GM19025 (cell line): ENCODE measurements around the gene SMARCC2.
"Not testable (repeated sequence)": the region's sequence is repeated elsewhere in the genome, so short reads cannot be mapped to it uniquely, and the experiment has no call there.

Experiments
- ATAC-seq: cut with Tn5 transposase; IDR thresholded peaks from one replicate; pipeline ENCODE4 v1.9.1; 2021; ENCODE audit warnings: mild to moderate bottlenecking, low read depth, moderate library complexity; ENCODE audit not compliant: unreplicated experiment

SMARCC2 gene

DNA sequence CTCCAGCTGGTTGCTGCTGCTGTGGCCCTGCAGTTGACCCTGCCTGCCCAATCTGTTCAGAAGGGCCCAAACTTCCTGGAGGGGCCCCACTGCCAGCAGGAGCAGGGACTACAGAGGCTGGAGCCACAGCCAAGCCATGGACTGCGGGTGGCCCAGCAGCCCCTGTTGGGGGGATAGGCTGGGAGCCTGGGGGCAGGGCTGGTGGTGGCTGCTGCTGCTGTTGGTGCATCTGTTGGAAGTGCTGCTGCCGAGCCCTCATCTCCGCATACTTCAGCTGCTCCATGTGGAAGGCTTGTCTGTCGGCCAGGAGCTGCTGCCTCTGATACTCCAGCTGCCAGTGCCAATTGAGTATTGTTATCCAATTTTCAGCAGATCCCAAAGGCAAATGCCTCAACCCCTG is 23.9 kb downstream of the SMARCC2 start:
- ATAC-seq = no peak

DNA sequence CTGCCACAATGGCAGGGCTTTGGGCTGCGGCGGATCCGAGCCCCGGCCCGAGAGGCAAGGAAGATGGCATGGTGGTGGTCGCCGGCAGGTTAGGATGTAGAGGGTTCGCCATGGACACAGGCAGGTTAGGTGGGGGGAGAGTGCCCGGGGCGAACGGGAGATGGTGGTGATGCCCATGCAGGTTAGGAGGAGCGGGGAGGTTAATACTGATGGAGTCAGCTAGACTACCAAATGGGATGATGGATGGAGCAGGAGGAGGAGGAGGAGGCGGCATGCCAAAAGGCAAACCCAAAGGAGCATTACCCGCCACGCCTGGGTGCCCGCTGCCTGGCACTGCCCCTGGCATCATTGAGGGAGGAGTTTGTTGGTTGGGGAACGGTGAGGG is 24.9 kb downstream of the SMARCC2 start:
- no peak for ATAC-seq

DNA sequence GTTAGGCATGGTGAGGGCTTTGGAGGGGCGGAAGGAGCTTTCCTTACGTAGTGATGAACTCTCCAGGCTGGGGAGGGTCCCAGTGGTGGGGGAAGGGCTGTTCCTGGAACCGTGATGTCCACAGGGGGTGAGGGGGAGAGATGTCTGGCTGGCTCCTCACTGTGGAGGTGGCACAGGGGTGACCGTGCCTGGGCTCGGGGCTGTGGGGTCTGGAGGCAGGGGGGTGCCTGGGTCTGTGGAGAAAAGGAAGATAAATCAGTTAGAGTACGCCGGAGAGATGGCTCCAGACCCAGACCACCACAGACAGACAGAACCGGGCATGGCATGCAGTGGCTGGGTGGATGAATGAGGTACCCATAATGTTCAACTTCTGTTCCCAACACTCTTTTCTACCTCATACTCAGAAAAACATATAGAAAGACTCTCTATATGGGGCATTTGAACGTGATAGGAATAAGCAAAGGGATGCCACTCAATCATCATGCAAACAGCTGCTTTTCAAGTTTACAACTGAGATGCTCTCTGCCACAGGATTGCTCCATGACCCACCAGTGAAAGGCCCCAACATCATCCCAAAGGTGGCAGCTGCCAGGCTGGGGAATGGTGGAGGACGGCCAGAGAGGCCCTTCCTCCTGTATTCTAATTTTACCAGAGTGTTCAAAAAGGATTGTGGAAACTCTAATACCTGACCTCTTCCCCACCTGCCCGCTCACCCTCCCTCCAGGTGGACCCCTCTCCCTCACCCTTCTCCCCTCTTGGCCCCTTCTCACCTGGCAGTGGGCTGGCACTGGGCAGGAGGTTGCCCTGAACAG is 25.5 kb downstream of the SMARCC2 start:
- ATAC-seq = no peak

DNA sequence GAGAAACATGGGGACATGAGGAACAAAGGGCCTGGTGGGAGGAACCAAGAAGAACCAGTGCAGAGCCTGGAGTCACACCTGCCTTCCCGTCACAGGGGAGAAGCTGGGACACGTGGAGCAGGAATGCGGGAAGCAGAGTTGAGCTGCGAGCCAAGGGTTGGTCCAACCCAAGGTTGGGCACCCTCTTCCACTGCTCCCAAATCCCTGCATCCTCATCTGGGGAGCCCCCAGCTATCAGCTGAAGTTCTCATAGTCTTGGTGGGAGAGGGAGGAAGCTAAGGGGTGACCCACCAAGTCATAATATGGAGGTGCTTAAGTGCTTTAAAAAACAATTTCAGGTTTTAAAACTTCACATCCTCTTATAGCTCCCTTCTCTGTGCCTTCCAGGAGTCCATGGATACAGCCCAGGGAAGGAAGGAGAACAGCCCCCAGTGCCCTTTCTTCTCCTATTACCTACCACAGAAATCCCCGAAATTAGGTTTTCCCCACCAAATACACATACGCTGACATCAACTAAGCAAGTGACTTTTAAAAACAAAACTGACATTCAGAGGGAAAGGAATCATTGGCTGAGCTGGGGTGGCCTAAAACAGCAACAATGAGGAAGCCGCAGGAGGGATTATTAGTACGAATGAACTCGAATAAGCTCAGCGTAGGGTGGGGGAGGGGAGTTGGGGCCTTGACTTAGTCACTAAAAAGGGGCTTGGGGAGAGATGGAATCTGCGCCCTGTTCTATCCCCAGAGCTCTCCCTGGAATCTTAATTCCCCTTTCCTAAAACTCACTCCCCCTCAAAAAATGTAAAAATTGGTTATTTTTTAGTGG is 26.6 kb downstream of the SMARCC2 start:
- ATAC-seq = no peak

DNA sequence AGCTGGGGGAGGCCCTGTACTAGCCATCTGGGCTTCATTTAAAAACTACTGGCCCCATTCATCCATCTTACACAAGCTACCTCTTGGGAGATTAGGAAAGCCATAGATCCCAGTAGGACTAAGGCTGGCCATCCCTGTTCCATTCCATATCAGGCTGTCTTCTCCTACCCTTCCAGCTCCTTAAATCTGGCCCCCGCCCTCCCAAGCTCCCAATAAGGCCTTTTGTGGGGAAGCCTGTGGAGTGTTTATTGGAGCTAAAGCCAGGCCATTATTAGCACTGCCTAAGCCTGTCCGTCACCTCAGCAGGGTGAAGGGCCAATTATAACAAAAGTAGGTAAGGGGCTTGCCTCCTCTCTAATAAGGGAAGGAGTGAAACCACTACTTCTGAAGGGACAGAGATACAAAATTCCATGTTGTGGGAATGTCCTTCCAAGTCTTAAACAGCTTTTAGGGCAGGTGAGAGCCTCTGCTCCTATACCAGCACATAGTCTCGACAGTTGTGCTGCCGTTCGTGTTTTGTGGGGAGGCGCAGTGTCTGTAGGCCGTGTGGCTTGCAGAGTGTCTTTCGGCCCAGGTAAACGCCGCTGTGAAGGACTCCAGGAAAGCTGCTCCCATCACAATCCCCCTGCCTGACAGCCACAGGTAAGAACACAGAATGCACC is 27.5 kb downstream of the SMARCC2 start:
- ATAC-seq = no peak

DNA sequence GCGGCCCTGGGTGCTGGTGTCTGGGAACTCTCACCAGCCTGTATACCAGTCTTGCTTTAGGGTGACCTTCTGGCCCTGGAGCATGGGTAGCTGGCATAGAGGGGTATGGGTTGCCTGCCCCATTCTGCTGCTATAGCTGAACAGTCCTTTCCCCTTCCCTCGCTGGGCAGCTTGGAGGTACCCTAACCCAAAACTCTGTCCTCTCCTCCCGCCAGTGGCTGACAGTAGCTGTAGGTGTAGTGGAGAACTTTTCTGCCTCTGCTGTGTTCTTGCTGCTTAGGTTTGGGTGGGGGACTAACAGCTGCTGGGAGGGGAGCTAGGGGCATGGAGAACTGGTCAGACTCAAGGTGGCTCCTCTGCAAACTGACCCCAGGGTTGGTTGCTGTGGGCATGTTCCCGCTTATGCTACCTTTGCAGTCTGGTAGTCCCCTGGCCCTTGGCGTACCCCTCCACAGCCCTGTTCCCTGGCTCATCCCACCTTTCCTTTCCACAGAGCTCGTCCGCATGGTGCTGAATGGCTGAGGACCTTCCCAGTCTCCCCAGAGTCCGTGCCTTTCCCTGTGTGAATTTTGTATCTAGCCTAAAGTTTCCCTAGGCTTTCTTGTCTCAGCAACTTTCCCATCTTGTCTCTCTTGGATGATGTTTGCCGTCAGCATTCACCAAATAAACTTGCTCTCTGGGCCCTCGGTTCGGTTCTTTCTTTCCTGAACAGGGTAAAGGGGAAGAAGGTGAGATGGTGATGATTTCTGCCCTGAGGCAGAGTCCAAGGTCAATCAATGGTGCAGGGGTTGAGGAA is 28.2 kb downstream of the SMARCC2 start:
- ATAC-seq = no peak

DNA sequence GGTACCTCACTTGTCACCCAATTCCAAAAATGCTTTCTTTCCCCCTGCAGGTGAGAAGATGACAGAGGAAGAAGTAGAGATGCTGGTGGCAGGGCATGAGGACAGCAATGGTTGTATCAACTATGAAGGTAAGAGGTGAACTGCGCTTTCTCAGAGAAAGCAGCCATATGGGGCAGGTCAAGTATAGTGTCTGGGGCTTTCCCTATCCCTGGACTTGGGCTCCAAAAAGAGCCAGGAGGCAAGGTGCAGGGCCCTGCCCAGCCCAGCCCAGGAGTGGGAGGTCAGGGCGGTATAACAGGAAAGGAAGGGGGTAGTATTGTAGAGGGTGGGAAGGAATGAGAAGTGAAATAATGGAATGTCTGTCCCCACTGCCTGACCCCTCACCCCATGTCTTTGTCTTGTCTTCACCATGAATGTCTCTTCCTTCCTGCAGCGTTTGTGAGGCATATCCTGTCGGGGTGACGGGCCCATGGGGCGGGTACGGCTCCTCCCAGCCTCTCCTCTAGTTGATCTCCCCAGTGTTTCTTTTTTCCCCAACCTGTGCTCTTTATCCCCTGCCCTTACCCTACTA is 29.0 kb downstream of the SMARCC2 start:
- ATAC-seq = no peak

DNA sequence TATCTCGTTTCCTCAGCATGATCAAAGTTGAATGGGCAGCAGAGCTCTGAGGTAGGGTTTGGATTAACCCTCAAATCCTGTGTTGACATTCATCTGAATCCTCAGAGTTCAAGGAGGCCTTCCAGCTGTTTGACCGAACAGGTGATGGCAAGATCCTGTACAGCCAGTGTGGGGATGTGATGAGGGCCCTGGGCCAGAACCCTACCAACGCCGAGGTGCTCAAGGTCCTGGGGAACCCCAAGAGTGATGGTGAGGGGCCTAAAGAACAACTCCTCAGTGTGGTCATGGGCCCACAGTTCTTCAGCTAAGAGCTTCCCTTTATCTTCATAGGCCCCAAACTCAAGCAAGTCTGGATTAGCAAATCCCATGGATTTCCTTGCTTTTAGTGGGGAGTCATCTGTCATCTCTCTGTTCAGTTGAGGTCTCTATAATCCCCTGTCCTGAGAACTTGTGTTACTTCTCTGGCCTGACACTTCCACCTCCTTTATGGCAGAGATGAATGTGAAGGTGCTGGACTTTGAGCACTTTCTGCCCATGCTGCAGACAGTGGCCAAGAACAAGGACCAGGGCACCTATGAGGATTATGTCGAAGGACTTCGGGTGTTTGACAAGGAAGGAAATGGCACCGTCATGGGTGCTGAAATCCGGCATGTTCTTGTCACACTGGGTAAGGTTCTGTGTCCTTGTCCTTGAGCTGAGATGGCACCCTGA is 29.6 kb downstream of the SMARCC2 start:
- no peak for ATAC-seq

DNA sequence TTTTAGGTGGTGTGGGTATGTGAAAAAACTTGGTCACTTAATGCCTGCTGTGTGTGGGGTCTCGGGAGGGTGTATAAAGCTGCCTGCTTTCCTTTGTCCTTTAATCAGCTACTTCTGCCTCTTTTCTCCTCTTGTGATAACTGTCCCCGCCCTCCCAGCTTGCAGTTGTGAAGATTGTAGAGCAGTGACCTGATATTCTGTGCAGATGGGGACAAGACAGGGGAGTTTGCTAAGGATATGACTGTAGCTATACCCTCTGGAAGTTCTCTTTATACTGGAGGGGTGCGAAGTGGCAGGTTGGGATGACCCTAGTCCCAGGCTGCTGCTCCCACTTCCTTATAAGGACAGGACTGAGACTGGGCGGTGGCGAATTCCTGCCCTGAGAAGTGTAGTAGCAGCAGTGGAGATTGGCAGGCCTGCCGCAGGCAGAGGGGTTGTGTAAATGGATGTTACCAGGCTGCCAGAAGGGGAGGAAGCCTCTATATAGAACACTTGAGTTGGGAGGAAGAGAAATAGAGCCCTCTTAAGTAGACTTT is 30.3 kb downstream of the SMARCC2 start:
- ATAC-seq = no peak

DNA sequence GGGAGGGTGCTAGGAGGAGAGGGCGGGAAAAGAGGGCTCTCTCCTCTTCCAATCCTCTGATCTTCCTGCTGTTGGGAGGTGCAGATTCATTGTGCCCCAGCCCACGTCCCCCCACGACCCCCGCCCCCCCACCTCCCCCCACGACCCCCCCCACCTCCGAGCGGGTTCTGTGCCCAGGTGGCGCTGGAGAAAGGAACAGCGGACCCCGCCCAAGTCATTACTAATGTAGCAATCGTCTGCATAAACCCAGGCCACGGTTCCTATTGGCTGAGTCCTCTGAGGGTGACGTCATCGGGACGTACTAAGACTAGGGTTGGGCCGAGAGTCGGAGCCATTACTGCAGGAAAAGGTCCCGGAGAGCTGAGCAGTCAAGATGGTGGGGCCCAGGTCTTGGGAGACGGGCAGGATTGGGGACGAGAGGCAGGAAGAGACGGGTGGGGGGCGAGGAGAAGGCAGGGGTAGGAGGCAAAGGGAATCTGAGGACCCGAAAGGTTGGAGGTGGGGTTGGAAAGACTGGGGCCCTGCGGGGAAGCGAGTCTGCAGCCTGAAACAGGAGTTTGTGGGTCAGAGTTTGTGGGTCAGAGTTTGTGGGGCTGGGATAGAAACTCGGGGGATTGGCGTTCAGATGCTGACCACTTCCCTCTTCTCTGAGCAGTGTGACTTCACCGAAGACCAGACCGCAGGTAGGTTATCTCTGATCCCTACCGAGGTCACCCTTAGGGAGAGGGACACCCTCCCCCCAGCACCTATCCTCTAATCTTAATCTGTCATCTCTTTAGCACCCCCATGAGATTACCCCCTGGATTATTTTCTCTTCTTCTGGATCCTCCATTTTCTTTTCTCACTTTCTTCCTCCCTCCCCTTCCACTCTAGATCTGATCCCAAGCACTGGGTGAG is 31.0 kb downstream of the SMARCC2 start, which contains the start of gene MYL6:
Gene MYL6 (plus strand): TSS at position 331 of the 897 bp plus-strand sequence. CDS start 43 bp downstream, at position 374.
- peak; percentile 82 for ATAC-seq

DNA sequence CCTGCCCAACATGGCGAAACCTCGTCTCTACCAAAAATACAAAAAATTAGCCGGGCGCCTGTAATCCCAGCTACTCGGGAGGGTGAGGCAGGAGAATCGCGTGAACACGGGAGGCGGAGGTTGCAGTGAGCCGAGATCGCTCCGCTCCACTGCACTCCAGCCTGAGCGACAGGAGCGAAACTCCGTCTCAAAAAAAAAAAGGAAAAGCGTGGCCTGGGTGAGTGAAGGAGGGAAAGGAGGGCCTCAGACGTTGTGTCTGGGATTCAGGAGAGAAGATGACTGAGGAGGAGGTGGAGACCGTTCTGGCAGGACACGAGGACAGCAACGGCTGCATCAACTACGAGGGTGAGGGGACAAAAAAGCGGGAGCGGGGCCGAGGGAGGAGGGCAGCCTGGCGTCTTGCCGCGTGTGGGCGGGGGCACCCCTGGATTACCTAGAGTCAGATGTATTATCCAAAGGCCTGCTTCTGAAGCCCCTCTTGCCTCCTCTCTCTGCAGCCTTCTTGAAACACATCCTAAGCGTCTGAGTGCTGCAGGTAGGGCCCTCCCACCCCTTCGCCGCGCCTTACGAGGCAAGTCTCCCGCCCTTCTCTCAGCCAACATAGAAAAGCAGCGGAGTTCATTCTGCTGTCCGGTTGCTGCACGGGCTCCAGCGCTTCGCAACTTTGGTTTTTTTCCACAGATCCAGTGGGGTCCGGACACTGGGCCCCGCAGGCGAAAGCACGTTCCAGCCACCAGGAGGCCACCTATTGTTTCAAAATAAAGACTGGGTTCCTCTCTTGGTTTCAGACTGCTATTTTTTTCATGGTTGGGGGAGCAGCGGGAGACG is 31.9 kb downstream of the SMARCC2 start:
- ATAC-seq = peak; percentile 25

DNA sequence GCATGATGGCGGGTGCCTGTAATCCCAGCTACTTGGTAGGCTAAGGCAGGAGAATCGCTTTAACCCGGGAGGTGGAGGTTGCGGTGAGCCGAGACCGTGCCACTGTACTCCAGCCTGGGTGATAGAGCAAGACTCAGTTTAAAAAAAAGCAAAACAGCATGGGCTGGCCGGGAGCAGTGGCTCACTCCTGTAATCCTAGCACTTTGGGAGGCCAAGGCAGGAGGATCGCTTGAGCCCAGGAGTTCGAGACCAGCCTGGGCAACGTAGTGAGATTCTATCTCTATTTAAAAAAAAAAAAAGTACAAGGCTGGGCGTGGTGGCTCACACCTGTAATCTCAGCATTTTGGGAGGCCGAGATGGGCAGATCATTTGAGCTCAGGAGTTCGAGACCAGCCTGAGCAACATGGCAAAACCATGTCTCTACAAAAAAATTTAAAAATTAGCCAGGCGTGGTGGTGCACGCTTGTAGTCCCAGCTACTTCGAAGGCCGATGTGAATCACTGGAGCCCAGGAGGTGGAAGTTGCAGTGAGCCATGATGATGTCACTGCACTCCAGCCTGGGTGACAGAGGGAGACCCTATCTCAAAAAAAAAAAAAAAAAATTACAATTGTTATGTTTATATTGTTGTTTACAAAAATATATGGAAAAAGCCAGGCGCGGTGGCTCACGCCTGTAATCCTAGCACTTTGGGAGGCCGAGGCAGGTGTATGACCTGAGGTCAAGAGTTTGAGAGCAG is 32.7 kb downstream of the SMARCC2 start:
- ATAC-seq = not testable (repeated sequence)

DNA sequence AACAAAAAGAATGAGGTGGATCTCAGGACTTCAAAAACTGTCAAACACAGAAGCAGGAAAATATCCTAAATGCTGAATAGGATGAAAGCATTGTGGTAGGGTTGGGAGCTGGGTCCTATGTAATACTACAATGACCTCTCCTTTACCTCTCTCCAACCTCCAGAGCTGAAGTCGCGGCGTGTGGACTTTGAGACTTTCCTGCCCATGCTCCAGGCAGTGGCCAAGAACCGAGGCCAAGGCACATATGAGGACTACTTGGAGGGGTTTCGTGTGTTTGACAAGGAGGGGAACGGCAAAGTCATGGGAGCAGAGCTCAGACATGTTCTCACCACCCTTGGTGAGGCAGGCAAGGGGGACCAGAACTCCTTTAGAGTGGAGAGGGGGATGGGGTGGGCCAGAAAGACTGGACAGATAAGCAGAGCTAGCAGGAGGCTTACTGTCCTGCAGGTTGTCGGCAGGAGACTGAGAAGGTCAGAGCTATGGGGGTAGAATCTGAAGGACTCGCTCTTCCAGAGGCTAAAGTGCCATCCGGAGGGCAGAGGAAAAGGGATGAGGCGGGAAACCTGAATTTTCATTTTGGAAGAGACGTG is 33.9 kb downstream of the SMARCC2 start:
- no peak for ATAC-seq

DNA sequence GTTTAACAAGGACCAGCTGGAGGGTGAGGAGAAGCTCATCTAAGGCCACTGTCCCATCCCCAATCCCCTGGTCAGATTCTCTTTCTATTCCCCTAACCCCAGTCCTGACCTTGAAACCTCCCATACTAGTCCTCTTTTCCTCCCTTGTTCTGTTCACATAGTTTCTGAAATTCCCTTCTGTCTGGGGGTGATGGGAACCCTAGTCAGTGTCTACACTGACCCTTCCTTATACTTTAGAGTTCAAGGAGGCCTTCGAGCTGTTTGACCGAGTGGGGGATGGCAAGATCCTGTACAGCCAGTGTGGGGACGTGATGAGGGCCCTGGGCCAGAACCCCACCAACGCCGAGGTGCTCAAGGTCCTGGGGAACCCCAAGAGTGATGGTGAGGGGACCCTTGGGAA is 34.5 kb downstream of the SMARCC2 start:
- no peak for ATAC-seq

DNA sequence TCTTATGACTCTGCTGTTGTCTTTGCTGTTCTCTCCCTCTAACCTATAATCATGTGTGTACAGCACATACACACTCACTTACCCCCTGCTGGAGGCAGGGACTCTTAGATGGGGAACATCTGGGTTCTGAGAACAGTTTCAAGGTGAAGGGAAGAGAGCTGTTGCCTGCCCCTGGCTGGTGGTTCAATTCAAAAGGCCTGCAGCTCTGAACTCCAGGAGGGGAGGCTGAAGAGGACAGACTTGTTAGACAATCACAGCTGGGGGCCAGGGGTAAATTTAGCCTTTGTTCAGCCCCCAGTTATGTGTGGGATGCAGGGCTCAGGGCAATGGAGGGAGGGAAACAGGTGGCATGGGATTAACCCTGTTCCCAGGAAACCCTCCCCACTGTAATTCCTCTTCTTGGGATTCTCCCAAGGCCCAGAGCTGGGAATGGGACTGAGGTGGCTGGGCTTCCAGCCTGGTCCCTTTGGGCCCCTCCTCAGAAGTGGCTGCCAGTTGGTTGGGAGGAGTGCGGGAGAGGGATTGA is 35.0 kb downstream of the SMARCC2 start:
- no peak for ATAC-seq

DNA sequence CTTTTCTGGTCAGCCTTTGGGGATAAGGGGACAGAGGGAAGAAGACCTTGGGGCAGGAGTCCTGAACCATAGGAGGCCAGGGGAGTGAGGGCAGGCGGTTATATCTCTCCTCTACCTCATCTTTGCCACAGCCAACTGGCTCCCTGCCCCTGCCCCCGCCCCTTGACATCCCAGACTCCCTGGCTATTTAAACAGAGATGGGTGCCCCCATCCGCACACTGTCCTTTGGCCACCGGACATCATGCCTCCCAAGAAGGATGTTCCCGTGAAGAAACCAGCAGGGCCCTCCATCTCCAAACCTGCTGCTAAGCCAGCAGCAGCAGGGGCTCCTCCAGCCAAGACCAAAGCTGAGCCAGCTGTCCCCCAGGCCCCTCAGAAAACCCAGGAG is 35.6 kb downstream of the SMARCC2 start:
- ATAC-seq = no peak
